Mesenteric fat pad (tissue), 1 donor: ENCODE results near the gene KASH5. TPM values are rescaled to one million over a fixed set of nuclear protein-coding genes. Genes with fewer than 3 reads are reported as not detected.
A peak's percentile ranks its signal among the peaks of the same experiment; 100 is the strongest.

Experiments used
- DNase-seq: peaks from one replicate; pipeline ENCODE4 v3.0.0-alpha.2; 2020; ENCODE audit warnings: low spot score
- long read RNA-seq: library from polyadenylated mRNA; unstranded; transcript quantifications from one replicate; pipeline ENCODE4 v2.0.0, GENCODE V29; 2020
- total RNA-seq: library from RNA; stranded (reverse); fragmentation: NEBNext Ultra II Directional; extraction: Animal tissue kit (Norgen Biotek cat#: 25700); gene quantifications from one replicate; pipeline ENCODE4 v1.2.1, GENCODE V29; 2021
- donor health status: DM: yes; HTN: yes; CAD: no.

The KASH5 gene, protein sequence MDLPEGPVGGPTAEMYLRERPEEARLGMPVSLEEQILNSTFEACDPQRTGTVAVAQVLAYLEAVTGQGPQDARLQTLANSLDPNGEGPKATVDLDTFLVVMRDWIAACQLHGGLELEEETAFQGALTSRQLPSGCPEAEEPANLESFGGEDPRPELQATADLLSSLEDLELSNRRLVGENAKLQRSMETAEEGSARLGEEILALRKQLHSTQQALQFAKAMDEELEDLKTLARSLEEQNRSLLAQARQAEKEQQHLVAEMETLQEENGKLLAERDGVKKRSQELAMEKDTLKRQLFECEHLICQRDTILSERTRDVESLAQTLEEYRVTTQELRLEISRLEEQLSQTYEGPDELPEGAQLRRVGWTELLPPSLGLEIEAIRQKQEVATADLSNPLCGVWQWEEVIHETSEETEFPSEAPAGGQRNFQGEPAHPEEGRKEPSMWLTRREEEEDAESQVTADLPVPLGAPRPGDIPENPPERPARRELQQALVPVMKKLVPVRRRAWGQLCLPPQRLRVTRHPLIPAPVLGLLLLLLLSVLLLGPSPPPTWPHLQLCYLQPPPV
- total RNA-seq = not detected
- long read RNA-seq = 0 reads

DNA sequence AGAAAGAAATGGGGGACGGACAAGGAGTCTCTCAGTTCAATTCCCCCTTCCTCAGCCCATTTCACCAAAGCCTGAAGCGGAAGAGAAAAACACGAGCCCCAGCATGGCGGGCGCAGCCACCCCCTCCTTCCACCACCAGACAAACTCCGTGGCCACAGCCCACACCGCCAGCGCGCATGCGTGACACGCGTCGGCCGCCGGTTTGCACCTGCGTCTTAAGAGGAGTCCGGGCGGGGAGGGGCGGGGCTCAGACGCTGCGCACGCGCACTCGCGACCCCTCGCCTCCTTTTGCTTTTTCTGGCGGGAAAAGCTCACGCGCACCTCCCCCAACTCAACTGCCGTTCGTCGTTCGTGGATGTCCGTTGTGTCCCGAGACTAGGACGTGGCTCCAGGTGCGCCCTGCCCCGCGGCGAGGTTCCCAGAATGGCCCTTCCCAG is at the start of gene KASH5:
Gene KASH5 (plus strand): TSS at position 314 of the 437 bp plus-strand sequence. CDS start 2,635 bp downstream, outside the sequence.
- peak; percentile 94 for DNase-seq

DNA sequence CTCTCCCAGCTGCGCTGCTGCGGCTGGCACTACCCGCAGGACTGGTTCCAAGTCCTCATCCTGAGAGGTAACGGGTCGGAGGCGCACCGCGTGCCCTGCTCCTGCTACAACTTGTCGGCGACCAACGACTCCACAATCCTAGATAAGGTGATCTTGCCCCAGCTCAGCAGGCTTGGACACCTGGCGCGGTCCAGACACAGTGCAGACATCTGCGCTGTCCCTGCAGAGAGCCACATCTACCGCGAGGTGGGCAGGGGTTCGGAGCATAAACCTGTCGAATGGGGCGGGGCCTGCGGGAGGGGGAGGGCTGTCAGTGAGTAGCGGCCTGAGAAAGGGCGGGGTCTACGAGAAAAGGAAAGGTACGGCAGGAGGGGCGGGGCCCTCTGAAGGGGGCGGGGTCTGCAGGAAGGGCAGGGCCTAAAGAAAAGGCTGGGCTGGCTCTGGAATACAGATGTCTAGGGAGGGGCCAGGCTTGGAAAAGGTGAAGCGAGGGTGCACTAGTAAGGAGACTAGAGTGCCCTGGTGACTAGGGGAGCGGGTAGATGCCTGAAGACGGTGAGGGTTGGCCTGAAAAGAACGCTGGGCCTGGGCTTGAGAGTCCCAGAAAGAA is 49.3 kb upstream of the KASH5 start:
- peak; percentile 89 for DNase-seq

DNA sequence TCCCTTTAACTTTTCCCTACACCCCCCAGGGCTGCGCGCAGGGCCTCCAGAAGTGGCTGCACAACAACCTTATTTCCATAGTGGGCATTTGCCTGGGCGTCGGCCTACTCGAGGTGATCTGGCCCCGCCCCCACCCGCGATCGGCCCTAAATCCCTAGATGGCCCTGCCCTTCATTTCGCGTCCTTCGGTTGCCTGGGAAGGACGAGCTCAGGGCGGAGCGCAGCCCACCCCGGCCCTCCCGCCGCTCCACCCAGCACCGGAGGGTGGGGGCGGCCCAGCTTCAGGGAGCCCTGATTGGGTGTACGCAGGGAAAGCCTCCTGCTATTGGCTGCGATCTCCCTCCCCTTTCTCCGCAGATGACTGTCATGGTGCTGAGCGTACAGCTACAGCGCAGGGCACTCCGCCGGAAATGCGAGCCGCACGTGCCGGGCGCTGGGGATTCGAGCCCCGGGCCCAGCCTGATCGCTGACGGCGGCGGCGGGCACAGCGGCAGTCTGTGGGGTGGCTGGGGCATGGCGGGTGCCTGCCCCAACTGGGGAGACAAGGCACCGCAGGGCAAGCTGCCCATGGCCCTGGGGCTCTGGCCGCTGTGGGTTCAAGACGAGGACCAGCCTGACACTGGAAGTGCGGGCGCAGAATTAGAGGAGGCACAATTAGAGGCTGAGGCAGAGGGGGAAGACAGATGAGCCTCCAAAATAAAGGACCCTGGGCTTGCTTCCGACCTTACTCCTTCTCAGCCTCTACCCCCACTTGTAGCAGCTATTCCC is 48.6 kb upstream of the KASH5 start:
- DNase-seq = peak; percentile 92

DNA sequence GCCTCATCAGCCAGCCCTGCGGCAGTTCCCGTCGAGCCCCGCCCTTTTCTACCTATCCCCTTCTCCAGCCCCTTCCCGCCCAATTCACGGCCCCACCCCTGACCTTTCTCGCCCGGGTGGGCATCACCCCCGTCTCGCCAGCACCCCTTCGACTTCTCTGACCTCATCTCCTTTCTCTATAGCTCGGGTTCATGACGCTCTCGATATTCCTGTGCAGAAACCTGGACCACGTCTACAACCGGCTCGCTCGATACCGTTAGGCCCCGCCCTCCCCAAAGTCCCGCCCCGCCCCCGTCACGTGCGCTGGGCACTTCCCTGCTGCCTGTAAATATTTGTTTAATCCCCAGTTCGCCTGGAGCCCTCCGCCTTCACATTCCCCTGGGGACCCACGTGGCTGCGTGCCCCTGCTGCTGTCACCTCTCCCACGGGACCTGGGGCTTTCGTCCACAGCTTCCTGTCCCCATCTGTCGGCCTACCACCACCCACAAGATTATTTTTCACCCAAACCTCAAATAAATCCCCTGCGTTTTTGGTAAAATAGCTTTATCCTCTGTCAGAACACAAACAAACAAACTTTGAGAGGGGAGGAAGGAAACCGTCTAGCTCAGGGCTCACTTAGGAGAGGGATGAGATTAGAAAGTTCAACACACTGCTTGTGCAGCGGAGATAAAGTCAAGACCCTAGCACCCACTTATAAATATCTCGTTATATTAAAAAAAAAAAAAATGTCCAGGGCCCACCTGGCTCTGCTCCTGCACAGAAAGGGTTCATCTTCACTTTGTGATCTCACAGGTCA is 47.8 kb upstream of the KASH5 start:
- DNase-seq = peak; percentile 90

DNA sequence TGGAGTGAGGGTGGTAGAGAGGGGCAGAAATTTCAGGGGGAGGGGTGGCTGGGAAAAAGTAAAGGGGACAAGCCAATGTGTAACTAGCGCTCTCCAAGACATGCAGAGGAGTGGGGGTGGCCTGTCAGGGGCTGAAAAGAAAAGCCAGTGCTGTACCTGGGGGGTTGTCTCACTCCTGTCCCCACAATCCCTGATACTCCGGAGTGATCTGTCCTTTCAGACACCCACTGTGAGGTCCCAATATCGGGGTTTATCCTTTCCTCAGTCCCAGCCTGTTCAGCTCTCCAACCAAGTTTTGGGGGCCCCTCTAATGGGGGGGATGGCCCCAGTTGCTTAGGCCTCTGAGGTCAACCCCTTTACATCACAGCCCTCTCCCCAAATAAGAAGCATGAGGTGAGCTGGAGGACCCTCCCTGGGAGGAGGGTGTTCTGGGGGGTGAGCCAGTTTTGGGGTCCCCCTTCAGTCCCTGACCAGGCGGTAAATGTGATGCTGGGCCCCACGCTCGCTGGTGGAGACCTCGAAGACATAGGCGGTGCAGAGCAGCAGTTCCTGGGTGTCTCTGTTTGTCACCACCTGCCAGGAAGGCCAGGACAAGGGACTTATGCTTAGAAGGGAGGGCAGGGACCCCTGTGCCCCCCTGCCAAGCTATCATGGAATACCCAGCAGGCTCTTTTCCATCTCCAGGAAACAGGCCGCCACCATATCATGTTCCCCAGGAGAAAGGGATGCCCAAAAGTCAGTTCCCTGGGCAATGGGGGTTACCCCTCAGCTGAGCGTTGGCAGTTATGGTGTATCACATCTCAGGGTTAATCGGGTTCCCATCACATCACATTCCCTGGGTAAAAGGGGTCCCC is 47.0 kb upstream of the KASH5 start:
- DNase-seq = peak; percentile 16

DNA sequence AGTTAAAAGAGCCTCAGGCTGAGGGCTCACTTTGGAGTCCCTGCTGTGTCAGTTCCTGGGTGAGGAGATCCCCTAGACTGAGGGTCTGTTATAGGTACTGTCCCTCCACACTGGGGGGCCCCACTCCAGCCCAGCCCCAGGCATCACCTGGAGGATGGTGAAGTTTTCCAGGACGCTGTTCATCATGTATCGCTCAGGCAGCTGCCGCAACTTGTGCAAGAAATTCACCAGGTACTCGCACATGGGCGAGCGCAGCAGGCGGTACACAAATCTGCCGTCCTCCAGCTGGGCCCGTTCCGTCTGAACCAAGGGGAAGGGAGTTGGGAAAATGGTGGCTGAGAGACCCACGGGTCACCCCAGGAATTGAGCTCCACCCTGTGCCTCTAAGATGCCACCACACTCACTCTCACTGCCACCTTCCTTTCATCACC is 45.7 kb upstream of the KASH5 start:
- no peak for DNase-seq

DNA sequence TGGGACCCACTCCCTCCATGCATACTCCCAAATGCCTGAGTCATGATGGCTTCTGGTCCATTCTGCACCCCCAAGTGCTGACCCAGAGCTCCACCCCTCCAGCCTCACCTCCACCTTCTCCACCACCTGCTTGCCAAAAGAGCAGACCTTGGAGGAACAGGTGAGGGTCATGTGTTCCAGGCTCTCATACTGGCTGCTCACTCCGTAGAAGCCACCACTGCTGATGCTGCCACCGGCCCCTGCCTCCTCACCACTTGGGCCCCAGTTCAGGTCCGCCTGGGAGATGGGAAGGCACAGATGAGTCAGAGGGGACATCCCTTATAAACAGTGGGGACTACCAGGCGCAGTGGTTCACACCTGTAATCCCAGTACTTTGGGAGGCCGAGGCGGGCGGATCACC is 44.9 kb upstream of the KASH5 start:
- DNase-seq = no peak

DNA sequence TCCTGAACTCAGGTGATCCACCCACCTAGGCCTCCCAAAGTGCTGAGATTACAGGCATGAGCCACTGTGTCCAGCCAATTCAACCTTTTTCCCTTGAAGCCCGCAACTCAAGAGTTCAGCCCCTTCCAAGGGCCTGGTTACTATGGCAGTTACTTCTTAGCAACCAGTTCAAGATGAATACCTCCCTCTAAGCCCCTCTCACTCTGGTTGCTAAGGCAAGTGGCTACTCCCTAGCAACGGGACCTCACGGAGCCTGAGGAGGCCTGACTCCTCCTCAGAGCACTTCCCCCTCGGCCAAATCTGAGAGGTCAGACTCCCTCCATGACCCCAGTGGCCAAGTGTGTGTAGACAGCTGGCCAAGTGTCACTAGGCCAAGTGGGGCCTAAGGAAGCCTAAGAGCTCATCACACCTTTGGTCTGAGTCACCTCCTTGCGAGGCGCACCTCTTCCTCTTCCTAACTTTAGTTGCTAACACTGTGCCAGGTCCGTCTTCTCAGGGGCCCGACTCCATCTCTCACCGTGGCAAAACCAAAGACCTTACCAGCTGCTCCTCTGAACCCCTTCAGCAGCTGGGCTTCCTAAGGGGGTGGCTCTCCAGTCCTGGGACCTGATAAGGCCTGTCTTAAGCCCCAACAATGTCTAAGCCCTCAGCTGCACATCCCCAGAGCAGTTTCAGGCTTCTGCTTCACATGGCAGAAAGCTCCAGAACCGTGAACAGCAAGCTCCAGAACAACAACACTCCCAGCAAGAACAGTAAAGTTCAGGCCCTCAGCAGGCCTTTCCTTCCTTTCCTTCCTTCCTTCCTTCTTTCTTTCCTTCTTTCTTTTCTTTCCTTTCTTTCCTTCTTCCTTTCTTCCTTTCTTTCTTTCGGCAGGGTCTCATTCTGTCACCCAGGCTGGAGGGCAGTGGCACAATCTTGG is 43.3 kb upstream of the KASH5 start:
- no peak for DNase-seq

DNA sequence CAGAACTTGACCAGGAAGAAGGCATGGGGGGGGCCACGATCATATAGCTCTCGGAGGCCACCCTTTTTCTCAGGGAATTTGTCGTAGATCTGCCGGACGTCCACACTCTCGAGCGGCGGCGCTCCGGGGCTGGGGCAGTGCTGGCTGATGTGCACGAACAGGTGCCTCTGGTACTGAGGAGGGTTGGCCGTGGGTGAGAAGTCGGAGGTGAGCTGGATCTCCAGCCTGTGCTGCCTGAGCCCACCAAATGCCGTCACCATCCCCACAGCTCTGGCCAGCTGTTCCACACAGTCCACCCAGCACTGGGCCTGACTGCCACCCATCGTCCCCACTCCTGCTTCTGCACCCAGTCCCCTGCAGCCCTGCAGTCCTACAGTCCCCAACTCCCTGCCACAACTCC is 40.9 kb upstream of the KASH5 start:
- no peak for DNase-seq

DNA sequence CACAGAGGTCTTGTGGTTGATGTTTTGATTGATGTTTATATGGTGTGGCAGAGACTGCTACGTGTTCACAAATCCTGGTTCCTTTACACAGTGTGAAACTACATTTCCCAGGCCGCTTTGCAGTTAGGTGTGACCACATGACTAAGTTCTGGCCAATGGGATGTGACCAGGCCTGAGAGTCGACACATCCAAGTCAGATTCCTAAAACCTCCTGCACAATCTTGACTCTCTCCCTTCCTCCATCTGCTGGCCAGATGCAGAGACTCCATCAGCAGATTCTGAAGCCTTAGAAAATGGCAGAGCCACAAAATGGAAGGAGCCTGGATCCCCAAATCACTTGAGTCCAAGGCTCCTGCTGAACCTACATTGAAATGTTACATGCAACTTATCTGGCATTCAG is 40.2 kb upstream of the KASH5 start:
- no peak for DNase-seq

DNA sequence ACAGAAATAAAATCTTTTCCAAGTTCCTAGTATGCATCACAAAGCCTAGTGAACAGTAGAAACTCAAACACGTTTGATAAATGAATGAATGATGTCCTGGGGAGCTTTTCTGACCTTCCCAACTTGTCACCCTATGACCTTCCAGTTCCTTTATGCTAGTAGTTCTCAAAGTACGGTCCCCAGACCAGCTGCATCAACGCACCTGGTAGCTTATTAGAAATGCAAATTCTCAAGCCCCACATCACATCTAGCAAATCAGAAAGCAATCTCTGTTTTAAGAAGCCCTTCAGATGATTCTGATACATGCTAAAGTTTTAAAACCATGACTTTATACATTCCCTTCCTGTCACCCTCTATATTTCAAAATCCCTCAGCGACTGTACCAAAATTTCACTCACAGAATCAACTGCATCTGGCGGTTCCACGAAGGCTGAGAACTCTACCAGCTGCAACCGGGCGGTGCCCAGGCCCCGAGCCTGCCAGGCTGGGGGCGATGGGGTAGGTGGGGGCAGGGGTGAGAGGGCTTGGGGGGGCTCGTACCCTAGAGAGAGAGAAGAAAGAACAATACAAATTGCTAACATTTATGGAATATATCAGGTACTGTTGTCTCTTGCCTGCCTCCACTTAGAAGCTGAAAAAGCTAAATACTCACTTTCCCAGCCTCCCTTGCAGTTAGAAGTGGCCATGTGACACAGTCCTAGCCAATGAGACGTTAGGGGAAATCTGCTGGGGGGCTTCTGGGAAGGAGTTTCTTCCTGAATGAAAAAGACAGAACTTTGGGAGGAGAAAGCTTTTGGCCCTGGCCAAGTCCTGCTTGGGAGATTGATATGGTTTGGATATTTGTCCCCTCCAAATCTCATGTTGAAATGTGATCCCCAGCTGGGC is 39.5 kb upstream of the KASH5 start:
- DNase-seq = no peak

DNA sequence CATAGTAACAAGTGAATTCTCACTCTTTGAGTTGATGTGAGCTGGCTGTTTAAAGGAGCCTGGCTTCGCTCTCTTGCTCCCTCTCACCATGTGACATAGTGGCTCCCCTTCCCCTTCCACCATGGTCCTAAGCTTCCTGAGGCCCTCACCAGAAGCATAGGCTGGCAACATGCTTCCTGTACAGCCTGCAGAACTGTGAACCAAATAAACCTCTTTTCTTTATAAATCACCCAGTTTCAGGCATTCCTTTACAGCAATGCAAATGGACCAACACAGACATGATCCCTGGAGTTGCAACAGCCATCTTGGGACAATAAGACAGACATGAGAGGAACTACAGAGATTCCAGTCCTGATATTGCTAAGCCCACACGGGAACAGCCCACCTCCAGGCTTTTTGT is 38.5 kb upstream of the KASH5 start:
- DNase-seq = no peak

DNA sequence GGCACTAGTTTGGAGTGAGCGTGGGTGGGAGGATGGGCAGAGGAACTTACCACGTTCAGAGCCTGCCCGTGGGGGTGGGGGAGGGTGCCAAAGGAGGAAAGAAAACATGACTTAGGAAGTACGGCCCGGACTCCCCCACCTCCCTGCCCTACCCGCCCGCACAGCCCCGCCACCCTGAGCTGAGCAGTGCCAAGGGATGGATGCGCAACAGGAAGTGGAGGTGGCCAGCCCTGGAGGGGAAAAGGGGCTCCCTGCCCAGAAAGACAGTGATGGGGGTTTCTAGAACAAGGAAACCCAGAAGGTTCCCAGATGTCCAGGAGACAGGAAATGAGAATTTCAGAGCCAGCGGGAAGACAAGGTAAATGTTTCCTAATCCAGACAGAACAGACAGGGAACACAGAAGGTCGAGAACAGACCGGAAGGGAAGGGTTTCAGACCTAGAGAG is 32.1 kb upstream of the KASH5 start:
- DNase-seq = no peak

DNA sequence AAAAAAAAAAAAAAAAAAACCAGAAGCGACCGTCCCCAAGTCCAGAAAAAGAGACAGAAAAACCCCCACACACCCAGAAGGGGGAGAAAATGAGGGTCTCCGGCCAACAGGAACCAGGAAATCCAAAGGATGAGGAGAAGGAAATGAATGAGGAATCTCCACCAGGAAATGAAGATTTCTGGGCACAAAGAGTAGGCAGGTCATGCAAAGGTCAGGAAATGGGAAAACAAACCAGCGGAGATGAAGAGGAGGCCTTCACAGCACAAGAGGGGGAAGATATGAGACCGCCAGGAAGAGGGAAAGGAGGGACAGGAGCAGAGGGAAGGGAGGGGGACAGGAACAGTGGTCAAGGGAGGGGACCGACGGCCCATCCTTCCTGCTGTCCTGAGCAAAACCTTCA is 31.7 kb upstream of the KASH5 start:
- DNase-seq = no peak

DNA sequence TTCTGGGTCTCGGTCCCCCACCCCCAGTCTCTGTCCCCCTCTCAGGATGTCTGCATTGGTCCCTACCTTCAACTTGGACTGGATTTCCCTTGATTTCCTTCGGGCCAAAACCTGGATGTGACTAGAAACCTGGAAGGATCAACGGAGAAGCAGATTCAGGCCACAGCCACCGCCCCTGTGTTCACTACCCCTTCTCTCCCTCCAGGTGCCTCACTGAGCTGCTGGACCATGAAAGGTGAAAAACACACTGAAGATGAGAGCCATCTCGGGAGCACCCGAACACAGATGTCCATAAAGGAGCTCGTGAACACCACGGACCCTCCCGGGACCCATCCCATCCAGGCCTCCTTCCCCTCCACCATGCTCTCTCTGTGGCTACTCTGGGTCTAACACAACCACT is 30.9 kb upstream of the KASH5 start:
- no peak for DNase-seq

DNA sequence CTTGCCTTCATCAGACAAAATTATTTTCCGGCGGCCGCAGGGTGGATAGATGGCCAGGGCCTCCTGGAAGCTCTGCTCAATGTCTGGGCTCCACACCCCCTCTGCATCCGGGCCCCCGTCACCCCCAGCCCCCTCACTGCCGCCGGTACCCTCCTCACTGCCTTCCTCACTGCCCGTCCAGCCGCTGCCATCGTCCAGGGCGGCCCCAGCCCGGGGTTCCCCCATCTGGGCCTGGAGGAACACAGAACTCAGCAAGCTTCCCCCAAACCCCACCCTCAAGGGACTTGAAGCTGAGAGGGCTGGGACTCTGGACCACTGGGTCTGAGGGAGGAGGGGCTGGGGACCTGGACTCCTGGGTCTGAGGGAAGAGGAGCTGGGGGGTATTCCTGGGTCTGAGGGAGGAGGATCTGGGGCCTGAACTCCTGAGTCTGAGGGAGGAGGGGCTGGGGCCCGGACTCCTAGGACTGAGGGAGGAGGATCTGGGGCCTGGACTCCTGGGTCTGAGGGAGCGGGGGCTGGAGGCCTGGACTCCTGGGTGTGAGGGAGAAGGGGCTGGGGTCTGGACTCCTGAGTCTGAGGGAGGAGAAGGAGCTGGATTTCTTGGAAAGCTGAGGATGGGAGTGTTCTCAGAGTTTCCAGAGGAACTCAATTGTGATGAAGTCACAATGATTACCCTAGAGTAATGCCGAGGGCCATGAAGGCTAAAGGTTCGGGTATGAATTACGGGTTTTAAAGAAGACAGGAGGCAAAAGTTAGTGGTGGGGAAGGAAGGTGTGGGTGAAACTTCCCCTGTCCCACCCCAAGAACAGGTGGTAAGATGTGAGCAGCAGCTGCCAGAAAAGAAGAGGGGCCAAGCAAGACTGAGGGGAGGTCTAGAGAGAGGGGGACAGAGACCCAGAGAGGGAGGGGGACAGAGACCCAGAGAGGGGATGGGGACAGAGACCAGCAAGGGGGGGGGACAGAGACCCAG is 27.9 kb upstream of the KASH5 start:
- no peak for DNase-seq
